NCI-H774 (cell line): ENCODE results near the gene BMS1.
"Not testable (repeated sequence)": the region's sequence is repeated elsewhere in the genome, so short reads cannot be mapped to it uniquely, and the experiment has no call there.

Source experiments
- DNase-seq: peaks from one replicate; lab custom pipeline; 2025; lab: John Stamatoyannopoulos, UW

Gene BMS1

DNA sequence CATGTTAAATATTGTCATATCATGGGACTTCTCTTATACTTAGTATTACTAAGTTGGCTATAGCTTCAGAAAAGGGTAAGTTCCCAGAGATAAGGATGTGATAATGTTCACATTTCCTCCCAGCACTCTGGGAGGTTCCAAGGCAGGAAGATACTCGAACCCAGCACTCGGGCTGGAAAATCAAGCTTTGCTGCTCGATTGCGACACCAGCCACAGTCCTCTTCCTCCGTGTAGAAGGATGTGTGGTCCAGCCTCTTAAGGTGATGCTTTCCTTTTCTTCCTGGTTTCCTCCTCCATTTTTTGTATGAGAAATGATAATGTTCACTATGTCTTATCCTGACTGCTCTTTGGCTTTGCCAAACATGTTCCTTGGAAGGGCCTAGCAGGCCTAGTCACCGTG, 3.2 kb downstream of the BMS1 start:
- DNase-seq = no peak

DNA sequence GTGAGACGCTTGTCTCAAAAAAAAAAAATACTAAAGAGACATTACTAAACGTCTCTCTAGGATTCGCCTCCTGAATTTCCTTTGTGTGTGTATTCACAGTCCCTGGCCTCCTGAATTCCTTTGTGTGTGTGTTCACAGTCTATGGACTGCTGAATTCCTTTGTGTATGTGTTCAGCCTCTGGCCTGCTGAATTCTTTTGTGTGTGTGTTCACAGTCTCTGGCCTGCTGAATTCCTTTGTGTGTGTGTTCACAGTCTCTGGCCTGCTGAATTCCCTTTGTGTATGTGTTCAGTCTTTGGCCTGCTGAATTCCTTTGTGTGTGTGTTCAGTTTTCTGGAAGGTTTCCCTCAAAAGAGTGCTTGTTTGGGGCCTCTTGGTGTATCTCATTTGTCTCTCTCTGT, 8.2 kb downstream of the BMS1 start:
- DNase-seq = no peak

DNA sequence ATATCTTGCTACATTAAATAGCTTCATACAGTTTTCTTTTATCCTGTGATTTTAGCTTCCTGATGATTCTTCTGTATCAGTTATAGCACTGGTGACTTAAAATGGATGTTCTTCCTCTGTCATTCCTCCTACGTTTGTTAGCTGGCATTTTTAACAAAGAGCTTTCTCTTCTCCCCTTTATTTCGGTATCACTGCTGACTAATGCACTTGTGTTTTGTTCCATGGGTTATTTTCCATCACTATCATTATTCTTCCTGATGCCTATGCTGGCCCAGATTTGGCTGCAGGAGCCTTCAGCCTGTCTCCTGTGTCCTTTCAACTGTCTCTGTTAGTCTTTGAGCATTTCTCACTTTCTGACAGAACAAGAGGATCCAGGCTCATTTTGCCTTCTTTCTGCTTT, 13.1 kb downstream of the BMS1 start:
- no peak for DNase-seq

DNA sequence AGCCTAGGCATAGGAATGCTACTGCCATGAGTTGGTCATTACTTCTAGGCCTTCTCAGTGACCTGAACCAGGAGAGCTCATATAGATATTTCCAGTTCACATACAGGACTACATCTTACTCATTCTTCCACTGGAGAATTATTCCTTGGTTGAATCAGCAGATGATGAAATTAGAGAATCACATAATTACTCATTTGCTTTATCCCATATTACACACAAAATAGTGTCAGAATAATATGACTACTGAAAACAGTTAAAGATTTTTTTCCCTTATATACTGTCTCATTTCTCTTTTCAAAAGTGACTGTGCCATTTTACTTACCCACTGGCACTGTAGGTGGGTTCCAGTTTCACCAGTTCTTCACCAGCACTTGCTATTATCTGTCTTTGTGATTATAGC, 18.5 kb downstream of the BMS1 start:
- no peak for DNase-seq

DNA sequence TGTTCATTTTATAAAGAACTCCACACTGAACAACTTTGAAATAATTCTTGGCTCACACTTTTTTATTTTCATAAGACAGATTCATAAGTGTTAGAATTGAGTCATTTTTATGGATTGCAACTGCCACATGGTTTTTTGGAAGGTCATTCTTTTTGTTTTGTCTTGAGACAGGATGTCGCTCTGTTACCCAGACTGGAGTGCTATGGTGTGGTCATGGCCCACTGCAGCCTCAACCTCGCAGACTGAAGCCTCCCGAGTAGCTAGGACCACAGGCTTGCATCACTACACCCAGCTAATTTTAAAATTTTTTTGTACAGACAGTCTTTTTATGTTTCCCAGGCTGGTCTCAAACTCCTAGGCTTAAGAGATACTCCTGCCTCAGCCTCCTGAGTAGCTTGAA, 20.3 kb downstream of the BMS1 start:
- DNase-seq = no peak

DNA sequence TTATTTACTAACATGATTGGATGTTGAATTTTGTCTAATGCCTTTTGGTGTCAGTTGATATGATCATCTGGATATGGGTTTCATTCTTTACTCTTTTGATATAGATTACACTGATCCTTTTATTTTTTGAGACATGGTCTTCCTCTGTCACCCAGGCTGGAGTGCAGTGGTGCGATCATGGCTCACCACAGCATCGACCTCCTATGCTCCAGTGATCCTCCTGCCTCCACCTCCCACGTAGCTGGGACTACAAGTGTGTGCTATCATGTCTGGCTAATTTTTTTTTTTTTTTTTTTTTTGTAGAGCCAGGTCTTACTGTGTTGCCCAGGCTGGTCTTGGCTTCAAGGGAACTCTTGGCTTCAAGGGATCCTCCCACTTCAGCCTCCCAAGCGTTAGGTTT, 27.1 kb downstream of the BMS1 start:
- no peak for DNase-seq

DNA sequence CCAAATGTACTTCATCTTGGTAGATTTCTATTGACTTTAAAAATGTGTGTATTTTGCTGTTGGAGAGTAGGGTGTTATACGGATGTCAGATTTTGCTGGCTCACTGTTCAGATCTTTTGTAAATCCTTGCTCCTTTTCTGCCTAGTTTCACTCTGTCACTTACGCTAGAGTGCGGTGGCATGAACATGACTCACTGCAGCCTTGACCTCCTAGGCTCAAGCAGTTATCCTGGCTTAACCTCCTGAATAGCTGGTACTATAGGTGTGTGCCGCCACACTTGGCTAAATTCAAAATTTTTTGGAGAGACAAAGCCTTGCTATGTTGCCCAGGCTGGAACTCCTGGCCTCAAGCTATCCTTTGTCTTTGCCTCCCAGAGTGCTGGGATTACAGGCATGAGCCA, 29.4 kb downstream of the BMS1 start:
- DNase-seq = no peak

DNA sequence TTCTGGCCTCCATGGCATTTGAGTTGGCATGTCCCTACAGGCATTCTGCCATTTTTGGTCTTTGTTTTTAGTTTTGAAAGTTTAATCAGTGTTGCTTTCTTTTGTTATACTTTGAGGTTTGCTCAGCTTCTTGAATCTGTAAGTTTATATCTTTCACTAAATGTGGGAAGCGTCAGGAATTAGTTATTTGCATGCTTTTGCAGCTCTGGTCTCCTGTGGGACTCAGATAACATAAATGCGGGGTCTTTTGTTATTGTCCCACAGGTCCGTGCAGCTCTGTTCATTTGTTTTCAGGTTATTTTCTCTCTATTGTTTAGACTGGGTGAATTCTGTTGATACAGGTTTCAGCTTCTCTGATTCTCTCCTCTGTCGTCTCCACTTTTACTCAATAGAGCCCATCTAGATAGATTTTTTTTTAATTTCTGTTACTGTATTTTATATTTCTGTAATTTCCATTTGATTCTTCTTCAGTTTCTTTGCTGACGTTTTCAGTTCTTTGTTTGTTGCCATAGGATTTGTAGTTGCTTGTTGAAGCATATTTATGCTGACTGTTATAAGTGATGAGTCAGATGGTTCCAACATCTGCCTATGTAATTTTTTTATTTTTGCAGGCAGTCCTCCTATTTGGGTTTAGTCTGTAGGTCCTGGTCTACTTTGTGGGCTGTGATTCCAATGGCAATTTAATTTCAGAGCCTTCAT, 31.5 kb downstream of the BMS1 start:
- DNase-seq = not testable (repeated sequence)

DNA sequence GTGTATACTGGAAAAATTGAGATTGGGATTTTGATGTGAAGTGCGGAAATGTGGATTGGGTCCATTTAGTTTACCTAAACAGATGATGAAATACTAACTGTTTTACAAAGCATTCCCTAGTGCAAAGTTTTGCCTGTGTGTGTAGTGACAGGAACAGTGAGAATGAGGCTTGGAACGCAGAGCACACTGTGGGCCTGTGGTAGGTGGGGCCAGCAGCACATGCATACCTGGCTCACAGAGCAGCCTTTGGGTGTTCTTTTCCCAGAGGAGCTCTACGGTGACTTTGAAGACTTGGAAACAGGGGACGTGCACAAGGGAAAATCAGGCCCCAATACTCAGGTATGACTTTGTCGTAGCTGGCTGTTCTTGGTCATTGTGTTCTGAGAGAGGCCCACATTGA, 33.7 kb downstream of the BMS1 start:
- DNase-seq = not testable (repeated sequence)

DNA sequence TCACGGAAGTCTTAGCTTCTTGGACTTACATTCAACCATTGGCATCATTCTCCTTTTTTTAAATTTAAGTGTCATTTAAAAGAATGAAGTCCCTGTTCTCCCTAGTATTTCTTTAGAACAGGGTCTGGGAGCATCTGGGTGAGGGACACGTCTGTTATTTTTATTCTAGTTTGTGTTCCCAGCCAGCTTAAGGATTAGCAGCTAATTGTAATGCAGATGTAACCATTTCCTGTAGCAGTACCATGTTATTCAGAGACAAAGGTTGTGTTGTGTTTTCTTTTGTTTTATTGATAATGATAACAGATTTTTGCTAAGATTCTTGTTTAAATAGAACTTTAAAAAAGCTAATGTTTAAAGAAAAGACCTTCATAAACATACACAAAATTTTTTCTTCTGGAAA, 34.3 kb downstream of the BMS1 start:
- no peak for DNase-seq

DNA sequence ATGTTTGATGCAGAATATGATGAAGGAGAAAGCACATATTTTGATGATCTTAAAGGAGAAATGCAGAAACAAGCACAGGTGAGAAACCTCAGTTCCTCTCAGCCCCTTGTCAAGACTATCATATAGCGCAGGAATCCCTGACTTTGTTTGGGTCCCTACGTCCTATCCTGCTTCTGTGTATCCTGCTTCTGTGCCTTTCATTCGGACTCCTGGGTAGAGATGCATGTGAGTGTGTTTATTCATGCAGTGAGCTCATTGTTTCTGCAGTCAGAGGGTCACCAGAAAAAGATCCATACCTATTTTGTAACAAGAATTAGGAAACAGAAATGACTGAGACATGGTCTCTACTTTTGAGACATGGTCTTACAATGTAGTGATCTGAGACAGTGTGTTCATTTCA, 34.8 kb downstream of the BMS1 start:
- not testable (repeated sequence) for DNase-seq

DNA sequence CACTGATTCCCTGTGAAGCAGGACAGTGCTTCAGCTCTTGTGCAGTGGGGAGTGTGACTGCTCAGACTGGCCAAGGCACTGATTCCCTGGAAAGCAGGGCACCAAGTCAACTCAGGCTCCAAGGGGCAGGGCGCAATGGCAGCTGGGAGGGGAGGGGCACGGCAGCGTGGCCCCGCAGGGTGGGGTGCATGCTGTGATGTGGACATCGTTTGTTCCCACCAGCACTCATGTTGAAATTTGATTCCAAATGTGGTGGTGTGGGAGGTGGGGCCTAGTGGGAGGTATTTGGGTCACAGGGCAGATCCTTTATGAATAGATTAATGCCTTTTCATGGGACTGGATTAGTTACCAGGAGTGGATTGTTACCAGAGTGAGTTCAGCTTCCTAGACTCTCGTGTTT, 44.2 kb downstream of the BMS1 start:
- not testable (repeated sequence) for DNase-seq

DNA sequence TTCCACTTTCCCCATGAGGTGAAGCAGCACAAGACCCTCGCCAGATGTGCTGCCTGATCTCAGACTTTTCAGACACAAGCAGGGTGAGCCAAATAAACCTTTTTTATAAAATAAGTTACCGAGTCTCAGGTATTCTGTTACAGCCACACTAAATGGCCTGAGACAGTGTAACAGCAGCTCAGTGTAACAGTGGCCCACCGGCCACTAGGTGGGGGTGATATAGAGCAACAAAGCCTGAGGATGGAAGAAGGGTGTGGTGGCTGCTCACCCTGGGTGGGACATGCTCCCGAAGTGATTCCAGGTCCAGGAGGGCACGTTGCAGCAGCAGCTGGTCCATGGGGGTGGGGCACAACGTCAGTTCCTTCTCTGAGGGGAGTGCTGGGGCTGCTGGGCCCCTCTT, 44.6 kb downstream of the BMS1 start:
- no peak for DNase-seq

DNA sequence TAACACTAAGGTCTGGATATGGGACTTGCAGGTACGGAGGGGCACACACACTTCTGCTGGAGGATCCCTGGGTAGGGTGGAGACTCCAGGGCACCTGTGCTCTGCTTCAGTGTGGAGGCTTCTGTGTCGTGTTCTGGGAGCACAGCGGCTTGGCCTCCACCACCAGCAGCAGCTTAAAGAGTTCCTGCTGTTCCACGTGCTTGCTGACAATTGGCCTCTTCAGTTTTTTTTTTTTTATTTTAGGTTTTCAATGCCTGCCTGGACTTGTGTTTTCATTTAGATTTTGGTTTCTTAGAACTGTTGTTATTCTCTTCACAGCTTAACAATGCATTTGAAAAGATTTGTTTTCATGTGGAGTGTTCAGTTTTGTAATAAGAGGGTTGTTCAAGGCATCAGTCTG, 45.8 kb downstream of the BMS1 start:
- not testable (repeated sequence) for DNase-seq

DNA sequence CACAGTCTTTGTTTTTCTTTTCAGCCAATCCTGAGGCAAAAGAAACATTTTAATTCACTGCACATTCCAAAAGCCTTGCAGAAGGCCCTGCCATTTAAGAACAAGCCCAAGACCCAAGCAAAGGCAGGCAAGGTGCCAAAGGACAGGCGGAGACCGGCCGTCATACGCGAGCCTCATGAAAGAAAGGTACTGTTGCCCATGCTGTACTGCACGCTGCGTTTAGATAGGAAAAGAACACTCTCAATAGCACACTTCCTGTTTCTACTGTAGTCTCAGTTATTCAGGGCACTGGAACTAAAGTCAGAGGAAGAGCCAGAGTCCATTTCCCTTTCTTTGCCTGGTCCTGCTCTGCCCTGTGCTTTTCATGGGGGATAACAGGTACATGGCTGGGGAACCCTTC, 47.6 kb downstream of the BMS1 start:
- DNase-seq = no peak

DNA sequence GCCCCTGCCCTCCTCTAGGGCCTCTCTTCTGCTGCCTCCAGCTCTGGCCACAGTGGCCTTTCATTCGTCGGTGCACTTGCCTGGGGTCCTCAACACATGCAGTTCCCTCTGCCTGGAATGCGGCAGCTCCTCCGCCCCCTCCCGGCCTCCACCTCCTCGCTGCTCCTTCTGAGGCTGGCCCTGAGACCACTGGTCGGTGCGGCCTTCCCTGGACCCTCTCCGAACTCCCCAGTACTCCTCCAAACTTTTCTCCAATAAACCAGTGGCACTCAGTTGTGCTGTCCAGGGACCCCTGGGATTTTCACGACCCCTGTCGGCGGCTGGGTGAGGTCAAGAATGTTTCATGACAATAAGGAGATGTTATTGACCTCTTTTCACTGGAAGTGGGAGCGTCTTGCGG, 53.5 kb downstream of the BMS1 start:
- DNase-seq = no peak

DNA sequence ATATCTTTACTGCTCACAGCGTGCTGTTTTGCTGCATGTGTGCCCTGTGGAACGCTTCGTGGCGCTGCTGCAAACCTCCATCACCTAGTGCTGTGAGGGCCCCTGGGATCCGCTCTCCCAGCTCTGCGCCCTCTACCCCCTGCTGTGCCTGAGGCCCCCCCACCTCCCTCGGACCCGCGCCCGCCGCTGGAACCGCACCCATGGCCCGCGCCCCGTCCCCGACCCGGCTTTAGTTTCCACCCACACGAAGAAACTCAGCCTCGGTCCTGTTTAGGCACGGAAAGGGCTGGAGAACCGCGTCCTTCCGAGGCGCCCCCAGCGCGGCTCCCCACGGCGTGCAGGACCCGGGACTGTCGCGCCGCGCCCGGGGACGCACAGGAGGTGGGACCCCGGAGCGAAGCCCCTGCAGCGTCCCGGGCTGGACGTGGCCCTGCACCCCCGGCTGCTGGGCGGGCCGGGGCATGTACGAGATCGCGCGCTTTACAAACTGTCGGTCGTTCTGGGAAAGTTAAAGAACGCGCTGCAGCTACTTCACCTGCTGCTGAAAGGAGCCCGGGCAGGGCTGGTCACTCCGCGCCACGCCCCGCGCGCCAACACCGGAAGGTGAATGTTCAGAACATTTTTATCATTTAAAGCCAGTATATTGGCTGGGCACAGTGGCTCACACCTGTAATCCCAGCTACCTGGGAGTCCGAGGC, 54.3 kb downstream of the BMS1 start:
- DNase-seq = no peak

DNA sequence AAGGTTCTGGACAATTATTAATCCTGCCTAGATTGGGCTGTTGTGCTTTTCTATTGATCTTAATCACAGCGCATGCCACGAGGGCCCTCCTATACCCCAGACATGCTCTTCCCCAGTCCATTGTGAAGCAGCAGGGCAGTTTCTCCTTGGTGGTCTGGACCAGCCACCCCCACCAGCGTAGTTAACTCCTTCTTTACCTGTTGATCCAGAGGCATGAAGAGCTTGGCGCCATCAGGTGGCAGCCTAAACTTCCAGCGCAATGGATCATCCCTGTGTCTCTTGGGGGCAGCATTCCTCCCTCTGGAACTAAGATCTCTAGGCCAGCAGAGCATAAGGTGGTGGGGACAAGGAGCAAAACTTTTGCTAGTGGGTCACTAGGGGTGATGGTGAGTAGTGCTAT, 62.2 kb downstream of the BMS1 start:
- DNase-seq = not testable (repeated sequence)

DNA sequence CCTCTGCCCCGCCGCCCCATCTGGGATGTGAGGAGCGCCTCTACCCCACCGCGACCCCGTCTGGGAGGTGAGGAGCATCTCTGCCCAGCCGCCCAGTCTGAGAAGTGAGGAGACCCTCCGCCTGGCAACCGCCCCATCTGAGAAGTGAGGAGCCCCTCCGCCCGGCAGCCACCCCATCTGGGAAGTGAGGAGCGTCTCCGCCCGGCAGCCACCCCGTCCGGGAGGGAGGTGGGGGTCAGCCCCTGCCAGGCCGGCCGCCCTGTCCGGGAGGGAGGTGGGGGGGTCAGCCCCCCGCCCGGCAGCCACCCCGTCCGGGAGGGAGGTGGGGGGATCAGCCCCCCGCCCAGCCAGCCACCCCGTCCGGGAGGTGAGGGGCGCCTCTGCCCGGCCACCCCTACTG, 64.7 kb downstream of the BMS1 start:
- not testable (repeated sequence) for DNase-seq

DNA sequence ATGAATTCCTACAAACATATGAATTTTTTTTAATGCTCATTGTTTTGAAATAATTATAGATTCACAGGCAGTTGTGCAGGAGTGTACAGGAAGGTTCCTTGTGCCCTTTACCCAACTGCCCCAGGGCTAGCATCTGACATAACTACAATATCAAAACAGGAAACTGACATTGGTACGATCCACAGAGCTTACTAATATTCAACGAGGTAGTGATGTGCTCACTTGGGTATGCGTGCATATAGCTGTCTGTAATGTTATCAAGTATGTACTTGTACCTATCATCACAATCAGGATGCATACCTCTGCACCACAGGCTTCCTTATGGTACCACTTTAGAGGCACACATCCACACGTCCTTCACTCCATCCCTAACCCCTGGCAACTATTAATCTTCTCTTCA, 68.3 kb downstream of the BMS1 start:
- no peak for DNase-seq

DNA sequence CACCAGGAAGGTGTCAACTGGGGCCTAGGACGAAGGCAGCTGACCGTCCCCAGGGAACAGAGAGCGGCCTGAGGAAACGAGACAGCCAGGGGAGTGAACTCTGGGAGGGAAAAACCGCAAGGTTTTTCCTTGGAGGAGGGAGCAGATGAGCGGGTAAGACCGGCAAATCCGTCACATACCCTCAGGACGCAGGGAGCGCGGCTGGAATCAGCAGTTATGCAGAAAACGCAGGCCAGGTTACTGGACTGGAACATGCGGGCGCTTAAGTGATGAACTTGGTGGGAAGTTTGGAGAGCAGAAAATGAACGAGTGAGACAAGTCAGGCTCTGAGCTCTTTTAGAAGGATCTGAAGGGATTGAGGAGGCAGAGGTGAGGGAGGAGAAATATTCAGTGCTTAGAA, 76.7 kb downstream of the BMS1 start:
- no peak for DNase-seq

DNA sequence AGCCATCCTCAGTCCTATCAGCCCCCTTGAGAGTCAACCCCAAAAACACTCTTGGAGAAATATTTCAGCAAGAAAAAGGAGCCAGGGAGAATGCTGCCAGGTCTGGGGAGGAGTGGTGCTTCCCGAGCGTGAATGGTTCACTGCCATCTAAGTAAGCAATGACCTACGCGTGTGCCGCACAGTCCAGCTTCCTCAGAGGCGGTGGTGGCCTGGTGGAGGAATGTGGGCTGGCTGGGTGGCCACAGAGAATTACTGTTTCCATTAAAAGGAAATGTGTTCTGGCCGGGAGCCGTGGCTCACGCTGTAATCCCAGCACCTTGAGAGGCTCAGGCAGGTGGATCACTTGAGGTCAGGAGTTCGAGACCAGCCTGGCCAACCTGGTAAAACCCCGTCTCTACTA, 77.4 kb downstream of the BMS1 start:
- not testable (repeated sequence) for DNase-seq

DNA sequence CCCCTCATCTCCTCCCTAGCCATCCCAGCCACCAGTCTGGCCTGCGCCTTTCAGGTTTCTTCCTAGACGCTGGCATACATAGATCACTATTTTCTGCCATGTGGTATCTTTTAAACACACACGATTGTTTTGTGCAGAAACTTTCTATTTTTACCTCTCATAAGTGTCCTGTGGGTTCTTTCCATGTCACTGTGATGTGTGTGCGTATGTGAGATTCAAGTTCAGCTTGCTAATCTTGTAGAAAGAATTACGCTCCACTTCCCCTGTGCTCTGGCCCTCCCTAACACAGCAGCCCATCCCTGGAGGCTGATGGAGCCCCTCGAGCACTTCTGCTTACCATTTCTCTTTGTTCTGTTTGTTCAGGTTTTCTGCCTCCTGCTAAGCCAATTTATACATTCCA, 80.2 kb downstream of the BMS1 start:
- not testable (repeated sequence) for DNase-seq

DNA sequence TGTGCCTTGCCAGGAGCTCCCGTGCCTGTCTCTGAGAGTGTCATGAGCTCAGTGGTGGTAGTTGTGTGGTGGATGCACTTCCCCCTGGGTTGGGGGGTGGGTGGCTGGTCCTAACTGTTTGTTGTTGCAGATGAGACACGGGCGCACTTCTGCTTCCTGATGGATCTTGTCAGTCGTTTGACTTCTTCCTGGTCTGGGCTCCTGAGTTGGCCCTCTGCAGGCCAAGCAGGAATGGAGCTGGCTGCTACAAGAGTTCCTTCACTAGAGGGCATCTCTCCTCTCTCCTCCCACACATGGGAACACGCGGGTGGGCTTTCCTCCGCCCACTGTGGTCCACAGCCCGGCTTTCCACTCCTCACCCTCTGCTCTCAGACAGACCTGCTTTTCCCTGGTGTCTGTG, 82.0 kb downstream of the BMS1 start:
- no peak for DNase-seq
